ENCODE measurements around the gene CNTN1.
A peak's percentile ranks its signal among the peaks of the same experiment; 100 is the strongest.

The CNTN1 gene

GRCh38 chr12:40971911-40972310, 279.7 kb downstream of the CNTN1 start:
- H3K23ac ChIP-seq (ENCODE audit: low read length in 2 of 2), result no peak overlapping the region
- DNase-seq, result no peak
- no CpG with 5 or more reads among the region's 2 CpGs for WGBS
- H3K18ac ChIP-seq (ENCODE audit: low read depth in 1 of 2, low read length in 2 of 2), result no peak overlapping the region
- H2BK12ac ChIP-seq (ENCODE audit: low read length in 2 of 2), result no peak overlapping the region
- no peak overlapping the region for H3K9ac ChIP-seq (ENCODE audit: low read length)
- no peak overlapping the region for H4K91ac ChIP-seq (ENCODE audit: low read length)
- no peaks in the 10 kb centered on the region for H3K4me1 ChIP-seq (ENCODE audit: control insufficient read depth, insufficient read depth, low read depth, low read length)
- H3K79me1 ChIP-seq (replicated peaks; ENCODE audit: low read length, poor library complexity, severe bottlenecking), result no peaks in the 10 kb centered on the region
- no peak overlapping the region for H3K4me2 ChIP-seq (ENCODE audit: low read length, poor library complexity, severe bottlenecking)
- no peak overlapping the region for H2AK5ac ChIP-seq (ENCODE audit: low read length, severe bottlenecking)
- H3K14ac ChIP-seq (ENCODE audit: low read length in 2 of 2), result no peak overlapping the region
- H2AFZ ChIP-seq (ENCODE audit: low read depth, low read length), result no peak overlapping the region
- H3K27ac ChIP-seq (ENCODE audit: low read length, poor library complexity, severe bottlenecking), result no peak overlapping the region
- no peak overlapping the region for H2BK15ac ChIP-seq (ENCODE audit: low read depth, poor library complexity, severe bottlenecking)
- no peaks in the 10 kb centered on the region for H3K27me3 ChIP-seq (ENCODE audit: control insufficient read depth in 1 of 2, insufficient read depth in 1 of 2, low read length in 2 of 2)
- H2BK120ac ChIP-seq (ENCODE audit: low read depth, low read length), result no peak overlapping the region
- H3K4ac ChIP-seq (ENCODE audit: low read depth in 1 of 2, low read length in 2 of 2), result no peak overlapping the region
- no peaks in the 10 kb centered on the region for H3K9me3 ChIP-seq (ENCODE audit: control insufficient read depth, low read length)
- no peak overlapping the region for H4K8ac ChIP-seq (ENCODE audit: low read length)
- no peak overlapping the region for H2BK5ac ChIP-seq (ENCODE audit: low read depth, low read length, poor library complexity, severe bottlenecking)
- H3K4me3 ChIP-seq (ENCODE audit: insufficient read depth in 1 of 2, low read depth in 1 of 2, low read length in 2 of 2), result no peak overlapping the region
- no peaks in the 10 kb centered on the region for H3K36me3 ChIP-seq (ENCODE audit: control insufficient read depth in 1 of 2, insufficient read depth in 2 of 2, low read depth in 1 of 2, low read length in 2 of 2)

- H3K4me1 ChIP-seq (ENCODE audit: control insufficient read depth, insufficient read depth, low read depth, low read length), result peaks cover 3% of the 10 kb centered on the region
- no peak overlapping the region for H3K14ac ChIP-seq (ENCODE audit: low read length in 2 of 2)
- H3K23ac ChIP-seq (ENCODE audit: low read length in 2 of 2), result no peak overlapping the region
- H3K36me3 ChIP-seq (ENCODE audit: control insufficient read depth in 1 of 2, insufficient read depth in 2 of 2, low read depth in 1 of 2, low read length in 2 of 2), result no peaks in the 10 kb centered on the region
- H2BK120ac ChIP-seq (ENCODE audit: low read depth, low read length), result no peak overlapping the region
- H3K9me3 ChIP-seq (ENCODE audit: control insufficient read depth, low read length), result no peaks in the 10 kb centered on the region
- H2BK12ac ChIP-seq (ENCODE audit: low read length in 2 of 2), result no peak overlapping the region
- no peak overlapping the region for H3K4me2 ChIP-seq (ENCODE audit: low read length, poor library complexity, severe bottlenecking)
- DNase-seq, result no peak
- no peak overlapping the region for H4K91ac ChIP-seq (ENCODE audit: low read length)
- H4K8ac ChIP-seq (ENCODE audit: low read length), result no peak overlapping the region
- H2AK5ac ChIP-seq (ENCODE audit: low read length, severe bottlenecking), result no peak overlapping the region
- H3K27me3 ChIP-seq (ENCODE audit: control insufficient read depth in 1 of 2, insufficient read depth in 1 of 2, low read length in 2 of 2), result no peaks in the 10 kb centered on the region
- H2BK5ac ChIP-seq (ENCODE audit: low read depth, low read length, poor library complexity, severe bottlenecking), result no peak overlapping the region
- no peak overlapping the region for H3K9ac ChIP-seq (ENCODE audit: low read length)
- 85% methylated on average over 4 of the region's 4 CpGs for WGBS
- H3K27ac ChIP-seq (ENCODE audit: low read length, poor library complexity, severe bottlenecking), result no peak overlapping the region
- no peak overlapping the region for H3K4ac ChIP-seq (ENCODE audit: low read depth in 1 of 2, low read length in 2 of 2)
- H2AFZ ChIP-seq (ENCODE audit: low read depth, low read length), result no peak overlapping the region
- no peak overlapping the region for H3K18ac ChIP-seq (ENCODE audit: low read depth in 1 of 2, low read length in 2 of 2)
- no peaks in the 10 kb centered on the region for H3K79me1 ChIP-seq (replicated peaks; ENCODE audit: low read length, poor library complexity, severe bottlenecking)
- no peak overlapping the region for H2BK15ac ChIP-seq (ENCODE audit: low read depth, poor library complexity, severe bottlenecking)
- H3K4me3 ChIP-seq (ENCODE audit: insufficient read depth in 1 of 2, low read depth in 1 of 2, low read length in 2 of 2), result no peak overlapping the region
Measured at GRCh38 chr12:40976546-40976945, 284.3 kb downstream of the CNTN1 start.

- Histone ChIP-seq H4K91ac (ENCODE audit: low read length) (no peak overlapping the region), H2AK5ac (ENCODE audit: low read length, severe bottlenecking) (no peak overlapping the region), H3K9ac (ENCODE audit: low read length) (no peak overlapping the region), H2BK15ac (ENCODE audit: low read depth, poor library complexity, severe bottlenecking) (no peak overlapping the region), H2BK120ac (ENCODE audit: low read depth, low read length) (no peak overlapping the region), H4K8ac (ENCODE audit: low read length) (no peak overlapping the region), H2BK12ac (ENCODE audit: low read length in 2 of 2) (no peak overlapping the region), H3K36me3 (ENCODE audit: control insufficient read depth in 1 of 2, insufficient read depth in 2 of 2, low read depth in 1 of 2, low read length in 2 of 2) (no peaks in the 10 kb centered on the region), H3K9me3 (ENCODE audit: control insufficient read depth, low read length) (peaks cover 11% of the 10 kb centered on the region), H3K14ac (ENCODE audit: low read length in 2 of 2) (no peak overlapping the region), H2BK5ac (ENCODE audit: low read depth, low read length, poor library complexity, severe bottlenecking) (no peak overlapping the region), H3K4me1 (ENCODE audit: control insufficient read depth, insufficient read depth, low read depth, low read length) (peaks cover 3% of the 10 kb centered on the region), H3K27ac (ENCODE audit: low read length, poor library complexity, severe bottlenecking) (peak overlapping the region; percentile 53), H3K4ac (ENCODE audit: low read depth in 1 of 2, low read length in 2 of 2) (no peak overlapping the region), H3K18ac (ENCODE audit: low read depth in 1 of 2, low read length in 2 of 2) (no peak overlapping the region), H3K27me3 (ENCODE audit: control insufficient read depth in 1 of 2, insufficient read depth in 1 of 2, low read length in 2 of 2) (no peaks in the 10 kb centered on the region), H3K4me2 (ENCODE audit: low read length, poor library complexity, severe bottlenecking) (no peak overlapping the region), H2AFZ (ENCODE audit: low read depth, low read length) (no peak overlapping the region), H3K23ac (ENCODE audit: low read length in 2 of 2) (no peak overlapping the region), H3K4me3 (ENCODE audit: insufficient read depth in 1 of 2, low read depth in 1 of 2, low read length in 2 of 2) (no peak overlapping the region), H3K79me1 (replicated peaks; ENCODE audit: low read length, poor library complexity, severe bottlenecking) (no peaks in the 10 kb centered on the region)
- DNase-seq, result no peak
Measured at GRCh38 chr12:40980427-40980961, 288.3 kb downstream of the CNTN1 start.

DNA sequence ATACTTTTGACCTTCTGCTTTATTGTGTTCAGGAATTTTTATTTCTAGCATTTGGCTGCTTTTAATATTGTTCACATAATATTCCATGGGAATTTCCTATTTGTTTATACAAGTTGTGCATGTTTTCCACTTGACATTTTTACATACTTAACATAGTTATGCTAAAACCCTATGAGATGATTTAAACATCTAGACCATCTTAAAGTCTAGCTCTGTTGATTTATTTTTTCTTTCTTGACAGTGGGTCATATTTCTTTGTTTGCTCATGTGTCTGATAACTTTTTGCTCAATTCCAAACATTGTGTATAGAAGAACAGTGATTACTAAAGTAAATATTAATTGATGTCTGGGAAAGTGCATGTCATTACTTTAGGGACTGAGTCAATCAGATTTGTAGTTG, 293.8 kb downstream of the CNTN1 start:
- Histone ChIP-seq H2AFZ (ENCODE audit: low read depth, low read length) (no peak overlapping the region), H4K8ac (ENCODE audit: low read length) (no peak overlapping the region), H3K4ac (ENCODE audit: low read depth in 1 of 2, low read length in 2 of 2) (no peak overlapping the region), H3K23ac (ENCODE audit: low read length in 2 of 2) (no peak overlapping the region), H2AK5ac (ENCODE audit: low read length, severe bottlenecking) (no peak overlapping the region), H2BK120ac (ENCODE audit: low read depth, low read length) (no peak overlapping the region), H3K4me3 (ENCODE audit: insufficient read depth in 1 of 2, low read depth in 1 of 2, low read length in 2 of 2) (no peak overlapping the region), H3K4me1 (ENCODE audit: control insufficient read depth, insufficient read depth, low read depth, low read length) (no peaks in the 10 kb centered on the region), H4K91ac (ENCODE audit: low read length) (no peak overlapping the region), H3K9ac (ENCODE audit: low read length) (no peak overlapping the region), H3K9me3 (ENCODE audit: control insufficient read depth, low read length) (peaks cover 21% of the 10 kb centered on the region), H3K79me1 (replicated peaks; ENCODE audit: low read length, poor library complexity, severe bottlenecking) (peaks cover 1% of the 10 kb centered on the region), H2BK5ac (ENCODE audit: low read depth, low read length, poor library complexity, severe bottlenecking) (no peak overlapping the region), H2BK15ac (ENCODE audit: low read depth, poor library complexity, severe bottlenecking) (no peak overlapping the region), H2BK12ac (ENCODE audit: low read length in 2 of 2) (no peak overlapping the region), H3K27ac (ENCODE audit: low read length, poor library complexity, severe bottlenecking) (no peak overlapping the region), H3K36me3 (ENCODE audit: control insufficient read depth in 1 of 2, insufficient read depth in 2 of 2, low read depth in 1 of 2, low read length in 2 of 2) (no peaks in the 10 kb centered on the region), H3K14ac (ENCODE audit: low read length in 2 of 2) (no peak overlapping the region), H3K18ac (ENCODE audit: low read depth in 1 of 2, low read length in 2 of 2) (no peak overlapping the region), H3K27me3 (ENCODE audit: control insufficient read depth in 1 of 2, insufficient read depth in 1 of 2, low read length in 2 of 2) (no peaks in the 10 kb centered on the region), H3K4me2 (ENCODE audit: low read length, poor library complexity, severe bottlenecking) (no peak overlapping the region)
- DNase-seq, result no peak

All from mesenchymal stem cell (in vitro differentiated cells and primary cell).